ENCODE measurements around the gene CCRL2. TPM values are rescaled to one million over a fixed set of nuclear protein-coding genes. Genes with fewer than 3 reads are reported as not detected.

Gene CCRL2
- total RNA-seq, 1 donor from 2014 or later, result 23.5 TPM

GRCh38 chr3:46361408-46362283 is 45.4 kb upstream of the CCRL2 start:
- H3K4me3 ChIP-seq, result no peak overlapping the region
- no peaks in the 10 kb centered on the region for H3K36me3 ChIP-seq
- no peaks in the 10 kb centered on the region for H3K9me3 ChIP-seq
- intact Hi-C loops (cut with DNase I), result loop anchor here (10.0 kb wide), 1 partner anchor 77 kb away; no protein-coding TSS in a partner anchor
- TF ChIP-seq CTCF (IDR thresholded peaks at IDR 0.05), result no peak
- no peaks in the 10 kb centered on the region for H3K27me3 ChIP-seq (ENCODE audit: low read depth)
- ATAC-seq (peak; percentile 77 to 79), DNase-seq (no peak)
- peak overlapping the region; percentile 9 for H3K27ac ChIP-seq
- peaks cover 31% of the 10 kb centered on the region for H3K4me1 ChIP-seq

GRCh38 chr3:46365041-46365440 is 42.0 kb upstream of the CCRL2 start:
- intact Hi-C loops (cut with DNase I), result loop anchor here (10.0 kb wide), 1 partner anchor 80 kb away; no protein-coding TSS in a partner anchor
- ATAC-seq, result no peak
- H3K4me1 ChIP-seq, result peaks cover 39% of the 10 kb centered on the region
- no peak overlapping the region for H3K27ac ChIP-seq
- DNase-seq, result no peak
- no peak overlapping the region for H3K4me3 ChIP-seq
- no peaks in the 10 kb centered on the region for H3K36me3 ChIP-seq
- no peaks in the 10 kb centered on the region for H3K9me3 ChIP-seq
- no peaks in the 10 kb centered on the region for H3K27me3 ChIP-seq (ENCODE audit: low read depth)
- TF ChIP-seq CTCF (IDR thresholded peaks at IDR 0.05), result no peak

- Histone ChIP-seq H3K4me1 (peaks cover 39% of the 10 kb centered on the region), H3K36me3 (no peaks in the 10 kb centered on the region), H3K27ac (no peak overlapping the region), H3K4me3 (no peak overlapping the region), H3K27me3 (ENCODE audit: low read depth) (no peaks in the 10 kb centered on the region), H3K9me3 (no peaks in the 10 kb centered on the region)
- TF ChIP-seq CTCF (IDR thresholded peaks at IDR 0.05), result no peak
- ATAC-seq (no peak), DNase-seq (no peak)
- intact Hi-C loops (cut with DNase I), result loop anchor here (10.0 kb wide), 1 partner anchor 81 kb away; no protein-coding TSS in a partner anchor
Measured at GRCh38 chr3:46365737-46366524, 41.1 kb upstream of the CCRL2 start.

- Histone ChIP-seq H3K4me1 (peaks cover 43% of the 10 kb centered on the region), H3K9me3 (no peaks in the 10 kb centered on the region)
- intact Hi-C loops (cut with DNase I), result loop anchor here (10.0 kb wide), 1 partner anchor 83 kb away; no protein-coding TSS in a partner anchor
Measured at GRCh38 chr3:46367811-46368210, 39.2 kb upstream of the CCRL2 start.

More at GRCh38 chr3:46367811-46368210, 39.2 kb upstream of the CCRL2 start:
- no peak for DNase-seq
- H3K4me3 ChIP-seq, result no peak overlapping the region
- H3K27me3 ChIP-seq (ENCODE audit: low read depth), result no peaks in the 10 kb centered on the region
- H3K27ac ChIP-seq, result no peak overlapping the region
- H3K36me3 ChIP-seq, result no peaks in the 10 kb centered on the region
- TF ChIP-seq CTCF (IDR thresholded peaks at IDR 0.05), result no peak
- ATAC-seq, result peak in 1 of 2 donors; percentile 35

Data from lower lobe of right lung (tissue), 2 donors.